HCT116 (cell line): ENCODE results near the gene DPP9. TPM values are rescaled to one million over a fixed set of nuclear protein-coding genes. Genes with fewer than 3 reads are reported as not detected.

Experiments used
- ATAC-seq: fragments of 200-7000 bp; cut with Tn5 transposase; 2 replicates; pipeline ENCODE4 v1.9.1; 2020; ENCODE audit warnings: mild to moderate bottlenecking, moderate library complexity
- BruUV-seq: library from RNA; stranded (reverse); fragments of 400-500 nt; replicated peaks from 2 replicates; lab custom pipeline; 2021; lab: Mats Ljungman, UMichigan
- CTCF ChIA-PET: fragments of 300-600 bp; sonication (Branson Sonifier 250); formaldehyde crosslinking; loops from one replicate; lab custom pipeline; 2021; ENCODE audit warnings: antibody characterized with exemption; lab: Charles Lee
- POLR2A ChIA-PET: fragments of 300-600, 350-600 bp; sonication (Branson Sonifier 250); formaldehyde crosslinking; loops from one replicate; lab custom pipeline; 2021; ENCODE audit warnings: antibody characterized with exemption; lab: Charles Lee
- RAD21 ChIA-PET, 2 experiments: fragments of 300-600 bp; sonication (Branson Sonifier 250); formaldehyde crosslinking; loops; one replicate each; lab custom pipeline; 2023; ENCODE audit warnings: low total read pairs in 2 of 2; ENCODE audit not compliant: uncharacterized antibody in 2 of 2, unreplicated experiment in 2 of 2, low non-redundant PET in 1 of 2; lab: Charles Lee
- DNase-seq: peaks from one replicate; pipeline ENCODE4 v3.0.0-alpha.2; 2010; ENCODE audit warnings: low read depth, low spot score
- H2AFZ ChIP-seq: fragments of 200-600 bp; shearing (Covaris generic), sonication (generic); 2 replicates; pipeline ENCODE4 v1.6.1; 2017; ENCODE audit warnings: low read depth, mixed run types, mixed read lengths, antibody characterized with exemption, low read length; ENCODE audit not compliant: poor library complexity, severe bottlenecking
- H3K27ac ChIP-seq: 2 replicates; pipeline ENCODE4 v1.5.1; 2012; ENCODE audit warnings: low read depth, low read length
- H3K27me3 ChIP-seq: fragments of 200-600 bp; sonication (generic); 2 replicates; pipeline ENCODE4 v1.6.1; 2016; ENCODE audit warnings: mixed run types, low read length, mixed read lengths; ENCODE audit not compliant: insufficient read depth
- H3K36me3 ChIP-seq, 2 experiments: fragments of 200-500 bp in 1 of 2; fragments of 200-600 bp in 1 of 2; sonication (Bioruptor generic) in 1 of 2; sonication (generic) in 1 of 2; 2 replicates each; pipeline versions ENCODE4 v1.5.1 to v1.6.1; 2014 to 2016; ENCODE audit warnings: low read length in 2 of 2, inconsistent platforms in 1 of 2, mixed read lengths in 1 of 2, mixed run types in 1 of 2; ENCODE audit not compliant: insufficient read depth in 2 of 2, control insufficient read depth in 1 of 2
- H3K4me1 ChIP-seq, 2 experiments: fragments of 200-600 bp in 1 of 2; sonication (generic) in 1 of 2; 2 replicates each; pipeline versions ENCODE4 v1.5.1 to v1.6.1; 2012 to 2017; ENCODE audit warnings: low read length in 2 of 2, inconsistent platforms in 1 of 2, mild to moderate bottlenecking in 1 of 2, mixed read lengths in 1 of 2, mixed run types in 1 of 2, moderate library complexity in 1 of 2; ENCODE audit not compliant: insufficient read depth in 2 of 2, control insufficient read depth in 1 of 2
- H3K4me2 ChIP-seq: fragments of 200-600 bp; sonication (generic); 2 replicates; pipeline ENCODE4 v1.6.1; 2017; ENCODE audit warnings: mixed run types, low read length, mixed read lengths
- H3K4me3 ChIP-seq, 2 experiments: fragments of 200-600 bp in 1 of 2; sonication (generic) in 1 of 2; replicated peaks in 1 of 2; 2 replicates each; pipeline ENCODE4 v1.5.1; 2011 to 2016; ENCODE audit warnings: low read length in 2 of 2, control low read depth in 1 of 2, low read depth in 1 of 2, mild to moderate bottlenecking in 1 of 2, mixed read lengths in 1 of 2, mixed run types in 1 of 2
- H3K79me2 ChIP-seq: fragments of 200-600 bp; sonication (generic); 2 replicates; pipeline ENCODE4 v1.6.1; 2017; ENCODE audit warnings: mild to moderate bottlenecking, mixed run types, low read length, moderate library complexity, mixed read lengths; ENCODE audit not compliant: insufficient read depth
- H3K9ac ChIP-seq: fragments of 200-600 bp; sonication (generic); 2 replicates; pipeline ENCODE4 v1.6.1; 2016; ENCODE audit warnings: low read length, mixed read lengths
- H3K9me2 ChIP-seq: fragments of 200-600 bp; sonication (generic), shearing (Covaris generic); 2 replicates; pipeline ENCODE4 v1.6.1; 2017; ENCODE audit warnings: mixed run types, mild to moderate bottlenecking, moderate library complexity; ENCODE audit not compliant: insufficient read depth
- H3K9me3 ChIP-seq, 2 experiments: fragments of 200-500 bp in 1 of 2; fragments of 200-600 bp in 1 of 2; sonication (Bioruptor generic) in 1 of 2; sonication (generic) in 1 of 2; 2 replicates each; pipeline ENCODE4 v1.6.1; 2014 to 2017; ENCODE audit warnings: low read length in 2 of 2, mixed read lengths in 2 of 2, inconsistent platforms in 1 of 2, low read depth in 1 of 2, mild to moderate bottlenecking in 1 of 2, mixed run types in 1 of 2, moderate library complexity in 1 of 2; ENCODE audit not compliant: control insufficient read depth in 1 of 2, insufficient read depth in 1 of 2
- H4K20me1 ChIP-seq: fragments of 200-600 bp; sonication (generic), shearing (Covaris generic); 2 replicates; pipeline ENCODE4 v1.6.1; 2017; ENCODE audit warnings: mixed run types, mild to moderate bottlenecking, moderate library complexity; ENCODE audit not compliant: insufficient read depth
- CBX3 ChIP-seq: IDR thresholded peaks from 2 replicates; pipeline ENCODE4 v1.6.1; 2012; ENCODE audit warnings: low read depth
- CEBPB ChIP-seq: IDR thresholded peaks from 2 replicates; pipeline ENCODE4 v1.6.1; 2012; ENCODE audit warnings: low read depth
- ELF1 ChIP-seq: IDR thresholded peaks from 2 replicates; pipeline ENCODE4 v1.6.1; 2012; ENCODE audit warnings: low read depth, borderline replicate concordance
- EZH2 ChIP-seq: fragments of 200-600 bp; sonication (generic); IDR thresholded peaks from 2 replicates; pipeline ENCODE4 v1.6.1; 2017; ENCODE audit warnings: antibody characterized with exemption, mixed run types
- EZH2phosphoT487 ChIP-seq: fragments of 200-600 bp; IDR thresholded peaks from 2 replicates; pipeline ENCODE4 v1.6.1; 2018; ENCODE audit warnings: antibody characterized with exemption, borderline replicate concordance
- FOSL1 ChIP-seq: IDR thresholded peaks from 2 replicates; pipeline ENCODE4 v1.6.1; 2012; ENCODE audit warnings: low read depth
- JUND ChIP-seq: IDR thresholded peaks from 2 replicates; pipeline ENCODE4 v1.6.1; 2012
- POLR2AphosphoS5 ChIP-seq: IDR thresholded peaks from 2 replicates; pipeline ENCODE4 v1.6.1; 2011; ENCODE audit warnings: mild to moderate bottlenecking, low read depth, low read length, moderate library complexity
- RAD21 ChIP-seq: IDR thresholded peaks from 2 replicates; pipeline ENCODE4 v1.6.1; 2012; ENCODE audit warnings: low read depth, mild to moderate bottlenecking
- SIN3A ChIP-seq: IDR thresholded peaks from 2 replicates; pipeline ENCODE4 v1.6.1; 2012; ENCODE audit warnings: low read depth
- SP1 ChIP-seq: IDR thresholded peaks from 2 replicates; pipeline ENCODE4 v1.6.1; 2012; ENCODE audit warnings: low read depth
- SRF ChIP-seq: IDR thresholded peaks from 2 replicates; pipeline ENCODE4 v1.6.1; 2012; ENCODE audit warnings: low read depth
- TCF7L2 ChIP-seq: IDR thresholded peaks from 2 replicates; pipeline ENCODE4 v1.7.0; 2011; ENCODE audit warnings: borderline replicate concordance, inconsistent platforms; ENCODE audit not compliant: insufficient read depth, insufficient read length; ENCODE audit errors: extremely low read depth
- YY1 ChIP-seq: IDR thresholded peaks from 2 replicates; pipeline ENCODE4 v1.6.1; 2011; ENCODE audit warnings: low read length, low read depth, moderate library complexity, mild to moderate bottlenecking; ENCODE audit not compliant: insufficient replicate concordance; ENCODE audit errors: extremely low read depth
- ZBTB33 ChIP-seq: IDR thresholded peaks from 2 replicates; pipeline ENCODE4 v1.6.1; 2011; ENCODE audit warnings: mild to moderate bottlenecking, low read length, moderate library complexity; ENCODE audit not compliant: insufficient replicate concordance; ENCODE audit errors: extremely low read depth
- ZFX ChIP-seq: fragments of 450-650 bp; IDR thresholded peaks from 2 replicates; pipeline ENCODE4 v1.6.1; 2017
- ZNF274 ChIP-seq: fragments of 200-500 bp; sonication (Bioruptor generic); IDR thresholded peaks from 2 replicates; pipeline ENCODE4 v1.6.1; 2014; ENCODE audit warnings: mild to moderate bottlenecking, low read depth, low read length, inconsistent platforms
- intact Hi-C: fragments of 100-400 bp; cut with micrococcal nuclease; formaldehyde crosslinking; loops from 2 replicates; pipeline ENCODE4 v1.10.0; 2022
- total RNA-seq: library from RNA; stranded (reverse); gene quantifications from one replicate; pipeline ENCODE4 v1.2.1, GENCODE V29; 2021; ENCODE audit not compliant: unreplicated experiment
- TF ChIP-seq, protein P1 (sequence below): IDR thresholded peaks from 2 replicates; pipeline ENCODE4 v1.6.1; 2012
- TF ChIP-seq, protein P2 (sequence below): IDR thresholded peaks from 2 replicates; pipeline ENCODE4 v1.6.1; 2012
- TF ChIP-seq, protein P3 (sequence below), 3 experiments: fragments of 200-600 bp in 1 of 3; sonication (generic) in 1 of 3; IDR thresholded peaks in 2 of 3; conservative IDR thresholded peaks in 1 of 3; 2 replicates each; pipeline ENCODE4 v1.5.1; 2012 to 2017; ENCODE audit warnings: low read depth in 2 of 3, low read length in 2 of 3, antibody characterized with exemption in 1 of 3, borderline replicate concordance in 1 of 3, control low read depth in 1 of 3, mild to moderate bottlenecking in 1 of 3, mixed read lengths in 1 of 3, mixed run types in 1 of 3, moderate library complexity in 1 of 3; ENCODE audit not compliant: insufficient read depth in 1 of 3

DPP9 gene
- total RNA-seq, 1 experiment from 2014 or later, result 67.6 TPM

GRCh38 chr19:4720037-4720700 is 3.5 kb downstream of the DPP9 start:
- H3K4me3 ChIP-seq, result no peak overlapping the region
- no peaks in the 10 kb centered on the region for H3K9me2 ChIP-seq
- DNase-seq, result no peak
- H2AFZ ChIP-seq, result no peak overlapping the region
- RAD21 ChIA-PET, result no interaction called here
- no peaks in the 10 kb centered on the region for H4K20me1 ChIP-seq
- peaks cover 17 to 50% of the 10 kb centered on the region in 2 experiments; a peak in 3 of 4 replicates for H3K36me3 ChIP-seq
- TF ChIP-seq SRF (no peak), ZFX (no peak), FOSL1 (no peak), CEBPB (no peak), JUND (no peak), ZNF274 (no peak), YY1 (no peak), EZH2phosphoT487 (no peak), ZBTB33 (no peak), EZH2 (no peak), ELF1 (no peak), SIN3A (no peak), RAD21 (no peak), SP1 (no peak), CBX3 (no peak), TCF7L2 (no peak), POLR2AphosphoS5 (no peak)
- TF ChIP-seq, protein P1, sequence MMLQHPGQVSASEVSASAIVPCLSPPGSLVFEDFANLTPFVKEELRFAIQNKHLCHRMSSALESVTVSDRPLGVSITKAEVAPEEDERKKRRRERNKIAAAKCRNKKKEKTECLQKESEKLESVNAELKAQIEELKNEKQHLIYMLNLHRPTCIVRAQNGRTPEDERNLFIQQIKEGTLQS, result no peak
- TF ChIP-seq, protein P2, sequence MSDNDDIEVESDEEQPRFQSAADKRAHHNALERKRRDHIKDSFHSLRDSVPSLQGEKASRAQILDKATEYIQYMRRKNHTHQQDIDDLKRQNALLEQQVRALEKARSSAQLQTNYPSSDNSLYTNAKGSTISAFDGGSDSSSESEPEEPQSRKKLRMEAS, result no peak
- TF ChIP-seq, protein P3, sequence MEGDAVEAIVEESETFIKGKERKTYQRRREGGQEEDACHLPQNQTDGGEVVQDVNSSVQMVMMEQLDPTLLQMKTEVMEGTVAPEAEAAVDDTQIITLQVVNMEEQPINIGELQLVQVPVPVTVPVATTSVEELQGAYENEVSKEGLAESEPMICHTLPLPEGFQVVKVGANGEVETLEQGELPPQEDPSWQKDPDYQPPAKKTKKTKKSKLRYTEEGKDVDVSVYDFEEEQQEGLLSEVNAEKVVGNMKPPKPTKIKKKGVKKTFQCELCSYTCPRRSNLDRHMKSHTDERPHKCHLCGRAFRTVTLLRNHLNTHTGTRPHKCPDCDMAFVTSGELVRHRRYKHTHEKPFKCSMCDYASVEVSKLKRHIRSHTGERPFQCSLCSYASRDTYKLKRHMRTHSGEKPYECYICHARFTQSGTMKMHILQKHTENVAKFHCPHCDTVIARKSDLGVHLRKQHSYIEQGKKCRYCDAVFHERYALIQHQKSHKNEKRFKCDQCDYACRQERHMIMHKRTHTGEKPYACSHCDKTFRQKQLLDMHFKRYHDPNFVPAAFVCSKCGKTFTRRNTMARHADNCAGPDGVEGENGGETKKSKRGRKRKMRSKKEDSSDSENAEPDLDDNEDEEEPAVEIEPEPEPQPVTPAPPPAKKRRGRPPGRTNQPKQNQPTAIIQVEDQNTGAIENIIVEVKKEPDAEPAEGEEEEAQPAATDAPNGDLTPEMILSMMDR (IDR thresholded peaks at IDR 0.05 in 2 of 3, conservative IDR thresholded peaks at IDR 0.05 in 1 of 3; ENCODE audit: borderline replicate concordance in 1 of 3, insufficient read depth in 1 of 3, low read depth in 2 of 3, low read length in 2 of 3), result no peak
- TF ChIP-seq, all 23 proteins: peak for 0
- CTCF ChIA-PET, result no interaction called here
- Histone ChIP-seq H3K79me2 (peaks cover 62% of the 10 kb centered on the region), H3K9me3 (no peaks in the 10 kb centered on the region), H3K4me1 (peaks cover 14 to 34% of the 10 kb centered on the region in 2 experiments), H3K27ac (no peak overlapping the region), H3K9ac (no peak overlapping the region), H3K4me2 (no peak overlapping the region), H3K27me3 (no peaks in the 10 kb centered on the region)
- POLR2A ChIA-PET, result no interaction called here
- ATAC-seq, result no peak
- BruUV-seq, result no TSS peak
- intact Hi-C loops, result loop anchor here (10.0 kb wide), 1 partner anchor 255 kb away; no protein-coding TSS in a partner anchor
